ENCODE results near the gene BNIP1.

DNA sequence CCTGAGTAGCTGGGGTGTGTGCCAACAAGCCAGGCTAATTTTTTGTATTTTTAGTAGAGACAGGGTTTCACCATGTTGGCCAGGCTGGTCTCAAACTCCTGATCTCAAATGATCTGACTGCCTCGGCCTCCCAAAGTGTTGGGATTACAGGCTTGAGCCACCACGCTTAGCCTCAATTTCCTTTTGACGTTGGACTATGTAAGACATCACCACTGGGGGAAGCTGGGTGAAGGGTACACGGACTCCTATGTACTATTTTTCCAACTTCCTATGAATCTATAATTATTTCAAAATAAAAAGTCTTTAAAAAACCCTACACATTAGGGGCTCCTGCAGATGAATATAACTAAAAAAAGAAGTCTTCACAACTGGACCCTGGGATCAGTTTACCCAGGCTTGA is 46.7 kb downstream of the BNIP1 start:
- TF ChIP-seq GATA2 (IDR thresholded peaks at IDR 0.05; ENCODE audit: low read depth, low read length) (no peak), GATA3 (IDR thresholded peaks at IDR 0.05; ENCODE audit: low read depth, low read length) (no peak)
